Forelimb muscle (tissue), 1 donor: ENCODE measurements around the gene GPR143. TPM values are rescaled to one million over a fixed set of nuclear protein-coding genes. Genes with fewer than 3 reads are reported as not detected.
"Not testable (repeated sequence)": the region's sequence is repeated elsewhere in the genome, so short reads cannot be mapped to it uniquely, and the experiment has no call there.

Experiments used
- DNase-seq: peaks from one replicate; pipeline ENCODE4 v3.0.0-alpha.2; 2013; ENCODE audit warnings: low read depth
- polyA plus RNA-seq: library from polyadenylated mRNA; unstranded; fragments of 120-200 nt; gene quantifications from one replicate; pipeline ENCODE4 v1.2.1, GENCODE V29; 2013; ENCODE audit not compliant: insufficient read length

The GPR143 gene
- 0.87 TPM for polyA plus RNA-seq

DNA sequence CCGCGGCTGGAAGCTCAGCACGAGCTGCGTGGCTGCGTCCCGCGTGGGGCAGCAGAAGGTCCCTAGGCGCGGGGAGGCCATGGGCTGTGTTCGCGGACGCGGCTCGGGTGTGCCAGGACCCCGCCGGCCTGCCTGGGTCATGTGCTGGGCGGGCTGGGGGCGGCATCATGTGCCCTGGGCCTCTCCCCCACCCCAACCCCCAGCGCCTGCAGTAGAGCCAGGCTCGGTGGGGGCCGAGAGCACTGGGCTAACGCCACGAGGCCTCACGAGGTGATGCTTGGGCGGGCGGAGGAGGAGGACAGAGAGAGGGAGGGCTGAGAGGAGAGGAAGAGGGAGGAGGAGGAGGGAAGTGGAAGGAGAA is at the start of gene GPR143:
Gene GPR143 (minus strand): TSS at position 111 of the 361 bp plus-strand sequence. CDS start 30 bp downstream, at position 81.
- DNase-seq, result no peak

DNA sequence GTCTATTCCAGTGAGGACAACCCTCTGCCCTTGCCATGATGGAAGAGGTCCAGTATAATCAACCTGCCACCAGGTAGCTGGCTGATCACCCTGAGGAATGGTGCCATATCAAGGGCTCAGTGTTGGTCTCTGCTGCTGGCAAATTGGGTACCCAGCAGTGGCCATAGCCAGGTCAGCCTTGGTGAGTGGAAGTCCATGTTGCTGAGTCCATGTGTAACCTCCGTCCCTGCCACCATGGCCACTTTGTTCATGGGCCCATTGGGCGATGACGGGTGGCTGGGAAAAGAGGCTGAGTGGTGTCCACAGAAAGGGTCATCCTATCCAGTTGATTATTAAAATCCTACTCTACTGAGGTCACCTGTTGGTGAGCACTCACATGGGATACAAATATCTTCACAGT is 45.4 kb upstream of the GPR143 start:
- DNase-seq, result not testable (repeated sequence)

GRCh38 chrX:9809876-9810275 is 44.2 kb upstream of the GPR143 start:
- not testable (repeated sequence) for DNase-seq

DNA sequence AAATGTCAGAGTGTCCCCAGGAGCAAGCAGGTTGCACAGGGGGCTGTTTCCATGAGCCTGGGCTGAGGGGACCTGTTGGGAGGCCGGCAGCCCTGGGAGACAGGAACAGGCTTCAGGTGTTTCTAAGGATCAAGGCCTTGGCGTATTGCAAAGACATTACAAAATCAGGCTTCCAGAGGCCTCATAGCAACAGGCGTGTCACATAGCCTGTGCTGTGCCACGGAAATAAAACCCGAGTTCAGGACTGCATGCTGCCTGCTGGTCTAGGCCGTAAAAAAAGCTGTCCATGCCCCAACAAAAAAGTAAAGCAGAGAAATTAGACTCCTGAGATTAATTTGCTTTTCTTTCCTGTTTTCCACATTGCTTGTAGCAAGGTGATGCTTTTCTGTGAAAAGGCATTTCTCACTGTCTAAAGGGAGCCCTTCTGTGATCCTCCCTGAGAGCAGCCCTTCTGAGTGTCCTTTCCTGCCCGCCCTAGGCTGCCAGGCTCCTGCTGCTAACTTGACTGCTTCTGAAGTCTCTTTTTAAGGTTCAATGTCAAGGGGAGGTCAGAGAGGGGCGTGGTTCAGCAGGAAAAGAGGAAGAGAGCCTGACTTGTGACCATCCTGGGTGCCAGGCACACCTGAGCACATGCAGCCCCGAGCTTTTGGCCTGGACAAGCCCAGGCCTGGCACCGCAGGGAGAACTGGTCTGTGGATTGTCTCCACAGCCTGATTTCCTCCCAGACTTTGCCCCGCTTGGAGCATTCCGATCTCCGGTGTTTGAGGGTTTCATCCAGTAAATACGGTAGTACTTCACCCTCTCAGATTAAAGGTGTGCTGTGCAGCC is 41.9 kb upstream of the GPR143 start:
- no peak for DNase-seq

DNA sequence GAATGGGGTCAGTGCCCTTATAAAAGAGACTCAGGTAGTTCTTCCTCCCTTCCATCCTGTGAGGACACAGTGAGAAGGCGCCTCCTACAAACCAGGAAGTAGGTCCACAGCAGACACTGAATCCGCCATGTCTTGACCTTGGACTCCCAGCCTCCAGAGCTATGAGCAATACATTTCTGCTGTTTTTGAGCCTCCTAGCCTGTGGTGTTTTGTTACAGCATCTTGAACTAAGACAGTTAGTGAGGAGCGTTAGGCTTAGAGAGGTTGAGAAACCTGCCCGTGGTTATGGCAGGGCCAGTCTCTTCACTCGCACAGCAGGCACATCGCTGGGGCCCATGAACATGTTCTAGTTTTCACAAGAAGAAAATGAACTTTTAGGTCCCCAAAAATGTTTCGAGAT is 40.3 kb upstream of the GPR143 start:
- DNase-seq, result no peak

- DNase-seq, result no peak
These were observed 38.8 kb upstream of the GPR143 start for GRCh38 chrX:9804444-9804843.

DNA sequence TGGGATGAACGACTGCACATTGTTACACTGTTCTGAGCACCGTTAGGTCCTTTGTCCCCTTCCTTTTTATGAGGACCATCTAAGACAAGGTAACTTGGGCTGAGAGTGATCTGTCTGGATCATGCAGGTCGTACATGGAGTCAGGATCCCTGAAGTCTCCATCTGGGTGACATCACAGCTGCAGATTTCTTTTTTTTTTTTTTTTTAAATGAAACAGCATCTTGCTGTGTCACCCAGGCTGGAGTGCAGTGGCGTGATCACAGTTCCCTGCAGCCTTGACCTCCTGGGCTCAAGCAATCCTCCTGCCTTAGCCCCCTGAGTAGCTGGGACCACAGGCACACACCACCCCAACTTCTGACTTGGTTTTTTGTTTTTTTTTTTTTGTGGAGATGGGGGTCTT is 37.1 kb upstream of the GPR143 start:
- no peak for DNase-seq

DNA sequence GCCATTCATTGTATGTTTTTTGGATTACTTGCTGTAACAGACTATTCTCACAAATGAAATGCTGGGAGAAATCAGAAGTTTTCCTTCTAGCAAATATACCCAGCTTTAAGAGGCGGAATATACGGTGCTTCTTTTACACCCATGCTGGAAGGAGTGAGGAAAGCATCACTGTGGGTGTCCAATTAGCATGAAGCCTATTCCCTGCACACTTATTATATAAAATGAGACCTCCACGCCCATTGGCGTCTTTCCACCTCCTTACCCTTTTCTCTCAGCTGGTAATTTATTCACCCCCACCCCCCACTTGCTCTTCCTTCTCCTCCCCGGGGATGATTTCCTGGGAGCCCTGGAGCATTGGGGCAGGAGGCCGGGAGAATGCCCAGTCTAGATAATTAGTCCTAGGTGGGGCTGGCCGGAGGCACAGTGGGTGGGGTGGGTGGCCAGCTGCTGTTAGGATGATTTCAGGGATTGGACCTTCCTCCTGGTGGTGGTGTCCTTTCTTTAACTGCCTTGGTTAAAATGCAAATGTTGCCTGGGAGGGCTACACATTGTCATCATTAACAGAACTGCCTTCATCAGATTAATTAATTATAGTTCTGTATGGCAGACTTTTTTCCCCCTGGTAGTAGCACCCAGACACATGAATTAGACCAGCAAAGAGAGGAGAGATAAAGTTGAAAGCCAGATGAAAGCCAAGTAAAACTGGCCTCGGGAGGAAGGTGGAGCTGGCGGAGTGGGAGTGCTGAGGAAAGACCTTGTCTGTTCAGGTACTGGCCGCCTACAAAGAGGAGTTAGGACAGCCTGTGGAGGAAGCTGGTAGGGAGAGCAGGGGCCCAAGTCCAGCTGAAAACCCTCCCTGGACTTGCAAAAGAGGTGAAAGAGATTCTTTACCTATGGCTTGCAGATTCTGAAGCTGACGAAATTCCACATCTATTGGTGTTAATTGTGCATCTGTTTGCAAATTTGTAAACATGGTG is 32.0 kb upstream of the GPR143 start:
- DNase-seq, result no peak

DNA sequence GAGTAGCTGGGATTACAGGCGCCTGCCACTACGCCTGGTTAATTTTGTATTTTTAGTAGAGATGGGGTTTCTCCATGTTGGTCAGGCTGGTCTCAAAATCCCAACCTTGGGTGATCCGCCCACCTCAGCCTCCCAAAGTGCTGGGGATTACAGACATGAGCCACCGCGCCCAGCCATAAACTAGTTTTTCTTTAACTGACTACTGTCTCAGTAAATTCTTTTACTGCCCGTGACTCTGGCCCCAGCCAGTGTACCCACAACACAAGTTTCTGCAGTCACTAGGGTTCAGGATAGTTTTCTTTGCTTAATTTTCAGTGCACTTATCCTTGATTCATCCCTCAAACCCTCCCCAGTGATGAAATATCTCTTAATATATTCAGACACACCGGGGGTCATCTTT is 28.8 kb upstream of the GPR143 start:
- DNase-seq, result no peak

DNA sequence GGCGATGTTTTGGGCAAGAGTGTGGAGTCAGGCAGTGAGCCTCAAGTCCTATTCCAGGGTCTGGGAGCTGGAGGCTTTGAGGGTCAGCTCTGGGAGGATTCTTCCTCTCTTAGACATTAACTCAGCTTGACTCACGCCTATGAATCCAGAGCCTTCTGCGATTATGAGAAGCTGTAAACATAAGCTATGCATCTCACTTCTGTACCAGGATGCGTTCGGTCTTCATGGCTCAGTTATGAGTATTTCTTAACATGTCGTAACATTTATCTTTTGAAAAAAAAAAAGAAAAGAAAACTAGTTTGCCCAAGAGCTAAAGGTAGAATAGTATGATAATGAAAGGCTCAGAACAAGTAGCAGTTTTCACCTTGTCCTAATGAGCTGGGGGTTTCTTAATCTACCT is 25.2 kb upstream of the GPR143 start:
- no peak for DNase-seq

- DNase-seq, result no peak
These were observed 23.9 kb upstream of the GPR143 start for GRCh38 chrX:9789555-9789954.

GRCh38 chrX:9788911-9789310 is 23.3 kb upstream of the GPR143 start:
- no peak for DNase-seq

- DNase-seq, result no peak
These were observed 21.4 kb upstream of the GPR143 start for GRCh38 chrX:9786798-9787635.

- DNase-seq, result no peak
These were observed 20.5 kb upstream of the GPR143 start, which contains the start of gene SHROOM2 for GRCh38 chrX:9785944-9786797. Gene SHROOM2 (plus strand): TSS chrX:9786429. CDS start chrX:9786546, 117 bp downstream.

DNA sequence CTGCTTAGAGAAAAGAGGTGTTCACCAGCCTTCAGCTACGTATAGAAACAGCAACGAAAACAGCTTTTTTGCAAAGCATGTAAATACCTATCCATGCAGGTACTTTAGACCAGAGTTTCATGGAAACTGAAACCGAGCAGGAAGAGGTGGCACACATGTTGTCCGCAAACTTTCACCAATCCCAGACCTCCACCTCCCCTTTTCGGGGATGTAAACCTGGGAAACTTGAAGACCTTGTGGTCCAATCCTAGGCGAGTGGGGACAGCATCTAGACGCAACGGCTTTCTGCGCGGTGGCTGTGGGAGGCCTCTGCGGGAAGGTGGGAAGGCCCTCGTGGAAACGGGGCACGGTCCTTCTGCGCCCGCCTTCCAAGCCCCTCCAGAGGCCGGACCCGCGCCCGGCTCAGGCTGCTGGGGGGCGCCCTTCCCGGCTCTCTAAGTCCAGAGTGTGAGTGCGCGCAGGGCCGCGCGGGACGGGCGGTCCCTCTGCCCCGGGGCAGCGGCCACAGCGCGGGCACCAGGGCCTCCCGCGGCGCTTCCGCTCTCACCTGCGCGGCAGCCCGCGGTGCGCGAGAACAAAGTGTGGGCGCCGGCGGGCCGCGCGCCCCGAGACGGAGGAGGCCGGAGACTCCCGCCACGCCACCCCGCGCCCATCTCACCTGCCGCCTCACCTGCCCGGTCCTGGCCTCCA is 19.8 kb upstream of the GPR143 start:
- no peak for DNase-seq

- DNase-seq, result no peak
These were observed 18.7 kb upstream of the GPR143 start for GRCh38 chrX:9784332-9784731.

- no peak for DNase-seq
These were observed 16.3 kb upstream of the GPR143 start for GRCh38 chrX:9781941-9782340.

DNA sequence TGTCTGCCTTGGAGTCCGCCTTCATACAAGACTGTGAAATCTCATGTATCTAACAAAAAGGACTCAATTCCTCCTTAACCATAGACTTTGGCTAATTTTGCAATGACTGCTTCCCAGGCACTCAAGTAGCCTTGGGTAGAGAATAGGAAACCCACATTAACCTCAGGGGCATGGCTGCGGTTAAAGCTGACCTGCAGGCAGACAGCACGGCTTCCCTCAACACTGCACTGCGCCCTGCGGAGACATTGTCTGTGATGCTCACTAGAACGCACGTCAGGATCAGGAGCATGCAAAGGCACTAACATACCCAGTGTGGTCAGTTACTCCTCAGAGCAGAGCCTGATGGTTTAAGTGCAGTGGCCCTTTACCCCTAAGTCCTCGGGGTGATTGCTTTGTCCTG is 10.3 kb upstream of the GPR143 start:
- no peak for DNase-seq

DNA sequence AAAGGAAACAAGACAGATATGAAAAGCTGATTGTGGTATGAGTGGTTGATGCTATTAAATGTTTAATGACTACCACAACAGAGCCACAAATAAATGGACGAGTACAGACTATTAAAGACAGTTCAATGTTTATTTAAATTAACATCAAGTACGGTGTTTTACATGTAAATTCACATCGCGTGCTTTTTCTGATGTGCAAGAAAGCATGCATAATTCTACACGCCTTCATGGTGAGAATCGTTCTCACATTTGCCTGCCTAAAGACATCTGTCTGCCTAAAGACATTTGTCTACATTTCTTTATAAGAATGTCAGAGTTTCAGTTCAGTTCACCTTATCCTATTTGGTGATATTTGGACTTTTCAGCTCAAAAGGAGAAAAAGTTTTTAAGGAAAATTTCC is 7.3 kb upstream of the GPR143 start:
- DNase-seq, result no peak

DNA sequence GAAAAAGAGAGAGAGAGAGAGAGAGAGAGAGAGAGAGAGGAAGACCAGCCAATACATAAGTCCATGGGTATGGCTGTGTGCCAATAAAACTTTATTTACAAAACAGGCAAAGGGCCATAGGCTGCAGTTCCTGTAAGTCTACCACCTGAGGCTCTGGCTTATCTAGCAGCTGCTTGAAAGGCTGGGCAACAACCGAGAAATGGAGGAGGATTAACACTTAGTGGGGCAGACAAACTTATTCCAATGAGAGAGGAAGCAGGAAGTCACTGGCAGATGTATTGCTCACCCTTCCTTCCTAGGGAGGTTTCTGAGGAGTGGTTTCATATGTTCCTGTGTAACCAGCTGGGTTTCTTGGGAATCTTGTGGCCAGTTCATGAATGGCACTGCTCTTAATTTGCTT is 4.7 kb upstream of the GPR143 start:
- no peak for DNase-seq
